A549 (cell line): Measurements from ENCODE around the gene SGCD. TPM values are rescaled to one million over a fixed set of nuclear protein-coding genes. Genes with fewer than 3 reads are reported as not detected.

ENCODE experiments used
- ATAC-seq, 2 experiments: fragments of 200-7000 bp in 1 of 2; fragments of >200 bp in 1 of 2; cut with Nextera tagmentation in 1 of 2; cut with Tn5 transposase in 1 of 2; 3 replicates each; pipeline versions ENCODE4 v1.8.0 to v1.9.1; 2018 to 2020; ENCODE audit warnings: mild to moderate bottlenecking in 1 of 2, moderate library complexity in 1 of 2
- CTCF ChIA-PET: fragments of 300-600 bp; sonication (Branson Sonifier 250); formaldehyde crosslinking; extraction: SDS; loops from one replicate; lab custom pipeline; 2021; ENCODE audit warnings: antibody characterized with exemption, inconsistent platforms; lab: Yijun Ruan, JAX
- POLR2A ChIA-PET: fragments of 350-600 bp; formaldehyde crosslinking; extraction: SDS; loops from one replicate; lab custom pipeline; 2021; ENCODE audit warnings: antibody characterized with exemption, inconsistent platforms; lab: Yijun Ruan, JAX
- DNase-seq, 2 experiments: peaks; one replicate each; pipeline versions ENCODE4 v3.0.0 to v3.0.0-alpha.2; 2011 to 2016; ENCODE audit warnings: low read depth in 1 of 2, low spot score in 1 of 2
- FAIRE-seq: peaks from 2 replicates; lab custom pipeline; 2011; peaks lifted over from hg19 to GRCh38; lab: Jason Lieb, UNC
- H3K27ac ChIP-seq, 2 experiments: fragments of >200 bp; sonication (Bioruptor Twin); formaldehyde crosslinking; 3 replicates each; pipeline ENCODE4 v1.5.1; 2016 to 2017
- H3K4me1 ChIP-seq: fragments of >200 bp; sonication (Bioruptor Twin); formaldehyde crosslinking; 3 replicates; pipeline ENCODE4 v1.6.1; 2016
- H3K4me2 ChIP-seq: fragments of >200 bp; sonication (Bioruptor Twin); formaldehyde crosslinking; 3 replicates; pipeline ENCODE4 v1.6.1; 2016
- H3K4me3 ChIP-seq: fragments of >200 bp; sonication (Bioruptor Twin); formaldehyde crosslinking; 3 replicates; pipeline ENCODE4 v1.5.1; 2016
- H3K9me3 ChIP-seq: fragments of >200 bp; sonication (Bioruptor Twin); formaldehyde crosslinking; 3 replicates; pipeline ENCODE4 v1.6.1; 2016
- ATOH8 ChIP-seq: fragments of 250-450 bp; sonication (Bioruptor Pico); IDR thresholded peaks from 2 replicates; pipeline ENCODE4 v1.5.0; 2020; ENCODE audit warnings: low read depth, mild to moderate bottlenecking, moderate library complexity
- CEBPB ChIP-seq, 2 experiments: fragments of >200 bp in 1 of 2; sonication (Bioruptor Twin) in 1 of 2; formaldehyde crosslinking in 1 of 2; IDR thresholded peaks; 2 replicates each; pipeline ENCODE4 v1.6.1; 2012 to 2016
- EHMT2 ChIP-seq: fragments of 200-600 bp; sonication (generic); IDR thresholded peaks from 2 replicates; pipeline ENCODE4 v1.6.1; 2016; ENCODE audit warnings: antibody characterized with exemption, low read depth, mild to moderate bottlenecking, moderate library complexity
- ELK1 ChIP-seq: fragments of 150-350 bp; IDR thresholded peaks from 2 replicates; pipeline ENCODE4 v1.6.1; 2014; ENCODE audit warnings: low read depth, mild to moderate bottlenecking, low read length
- ESRRA ChIP-seq: fragments of 150-350 bp; IDR thresholded peaks from 2 replicates; pipeline ENCODE4 v1.6.1; 2014; ENCODE audit warnings: mild to moderate bottlenecking, low read length, borderline replicate concordance
- FOSB ChIP-seq: fragments of 250-450 bp; sonication (Bioruptor Pico); IDR thresholded peaks from 2 replicates; pipeline ENCODE4 v1.5.0; 2020; ENCODE audit warnings: mild to moderate bottlenecking, moderate library complexity
- FOXS1 ChIP-seq: fragments of 250-450 bp; sonication (Bioruptor Pico); IDR thresholded peaks from 2 replicates; pipeline ENCODE4 v1.5.0; 2020; ENCODE audit warnings: mild to moderate bottlenecking, moderate library complexity
- HOXB13 ChIP-seq: fragments of 250-450 bp; sonication (Bioruptor Pico); IDR thresholded peaks from 2 replicates; pipeline ENCODE4 v1.5.0; 2020; ENCODE audit warnings: low read depth, mild to moderate bottlenecking, moderate library complexity
- HOXB5 ChIP-seq: fragments of 250-450 bp; sonication (Bioruptor Pico); IDR thresholded peaks from 2 replicates; pipeline ENCODE4 v1.5.0; 2020; ENCODE audit warnings: mild to moderate bottlenecking, moderate library complexity
- JUN ChIP-seq, 2 experiments: fragments of >200 bp; sonication (Bioruptor Twin); formaldehyde crosslinking; IDR thresholded peaks; 2 replicates in 1 of 2; 3 replicates in 1 of 2; pipeline ENCODE4 v1.6.1; 2016 to 2017
- JUNB ChIP-seq: fragments of >200 bp; sonication (Bioruptor Twin); formaldehyde crosslinking; IDR thresholded peaks from 2 replicates; pipeline ENCODE4 v1.6.1; 2016
- KDM1A ChIP-seq: fragments of 200-600 bp; sonication (generic); IDR thresholded peaks from 2 replicates; pipeline ENCODE4 v1.6.1; 2016; ENCODE audit warnings: low read depth, mild to moderate bottlenecking
- KDM5A ChIP-seq: fragments of 200-600 bp; sonication (generic); IDR thresholded peaks from 2 replicates; pipeline ENCODE4 v1.6.1; 2016; ENCODE audit warnings: antibody characterized with exemption, mild to moderate bottlenecking
- MAX ChIP-seq: IDR thresholded peaks from 2 replicates; pipeline ENCODE4 v1.6.1; 2012
- MYC ChIP-seq: IDR thresholded peaks from 2 replicates; pipeline ENCODE4 v1.6.1; 2012; ENCODE audit warnings: mild to moderate bottlenecking, inconsistent platforms, low read length, improper control_type of control experiment, borderline replicate concordance
- NFE2L2 ChIP-seq: fragments of 150-350 bp; conservative IDR thresholded peaks from 2 replicates; pipeline ENCODE4 v1.6.1; 2014; ENCODE audit warnings: low read length
- NPAS2 ChIP-seq: fragments of 250-450 bp; sonication (Bioruptor Pico); IDR thresholded peaks from 2 replicates; pipeline ENCODE4 v1.8.0; 2022; ENCODE audit warnings: mild to moderate bottlenecking, moderate library complexity, borderline replicate concordance
- NR3C1 ChIP-seq: fragments of >200 bp; sonication (Bioruptor Twin); formaldehyde crosslinking; IDR thresholded peaks from 3 replicates; pipeline ENCODE4 v1.6.1; 2017
- RARB ChIP-seq: fragments of 250-450 bp; sonication (Bioruptor Pico); IDR thresholded peaks from 2 replicates; pipeline ENCODE4 v1.8.0; 2021; ENCODE audit warnings: mild to moderate bottlenecking, moderate library complexity
- RCOR1 ChIP-seq: fragments of 150-350 bp; IDR thresholded peaks from 2 replicates; pipeline ENCODE4 v1.6.1; 2014; ENCODE audit warnings: antibody characterized with exemption, low read length, low read depth
- RFX5 ChIP-seq: fragments of 450-650 bp; IDR thresholded peaks from 2 replicates; pipeline ENCODE4 v1.7.1; 2014; ENCODE audit warnings: antibody characterized with exemption, mild to moderate bottlenecking, moderate library complexity
- ZFP36 ChIP-seq: fragments of 450-650 bp; IDR thresholded peaks from 2 replicates; pipeline ENCODE4 v1.6.1; 2014; ENCODE audit warnings: borderline replicate concordance; ENCODE audit not compliant: partially characterized antibody
- ZSCAN20 ChIP-seq: fragments of 250-450 bp; sonication (Bioruptor Pico); IDR thresholded peaks from 2 replicates; pipeline ENCODE4 v1.8.0; 2022; ENCODE audit warnings: mild to moderate bottlenecking, moderate library complexity
- WGBS: methylation state at CpG from one replicate; pipeline ENCODE4 v1.1.6; 2017; ENCODE audit errors: missing lambda C conversion rate; 5-methylcytosine and 5-hydroxymethylcytosine counted together
- polyA plus RNA-seq, 4 experiments: library from polyadenylated mRNA; depleted of rRNA in 3 of 4; stranded (reverse); fragments of >200 nt; fragmentation: RNase III in 1 of 4; extraction: RNeasy Plus Mini Kit Qiagen cat#74134 plus additional on column Dnase treatment in 1 of 4; gene quantifications; 2 replicates in 3 of 4; 3 replicates in 1 of 4; pipeline ENCODE4 v1.2.3, GENCODE V29; 2011 to 2017
- TF ChIP-seq, protein P1 (sequence below): fragments of 250-450 bp; sonication (Bioruptor Pico); IDR thresholded peaks from 2 replicates; pipeline ENCODE4 v1.5.0; 2021; ENCODE audit warnings: mild to moderate bottlenecking, moderate library complexity, borderline replicate concordance

Gene SGCD
- polyA plus RNA-seq, 2 of the 4 experiments (the other 2 are of a cell fraction), result 7.6 to 10.6 TPM

GRCh38 chr5:156498226-156498980 lies 171.4 kb downstream of the SGCD start:
- WGBS, result 64% methylated on average over 7 of the region's 7 CpGs
- no peak for ATAC-seq
- TF ChIP-seq ESRRA, result no peak
- TF ChIP-seq RARB (CRISPR knock-in tag), result no peak
- TF ChIP-seq KDM1A, result no peak
- ChIA-PET CTCF (interaction anchor here (0.6 to 0.7 kb wide), 3 partner anchors 80 to 131 kb away, joined by 3 read pairs; no protein-coding TSS in a partner anchor), POLR2A (no interaction called here)
- no peak overlapping the region for H3K27ac ChIP-seq
- no peak overlapping the region for H3K4me2 ChIP-seq
- H3K9me3 ChIP-seq, result no peaks in the 10 kb centered on the region
- no peak overlapping the region for H3K4me3 ChIP-seq
- 0 out of 3 replicates have a peak, but pooled peaks cover 13% of the 10 kb centered on the region for H3K4me1 ChIP-seq
- DNase-seq, result no peak
- no peak for FAIRE-seq

DNA sequence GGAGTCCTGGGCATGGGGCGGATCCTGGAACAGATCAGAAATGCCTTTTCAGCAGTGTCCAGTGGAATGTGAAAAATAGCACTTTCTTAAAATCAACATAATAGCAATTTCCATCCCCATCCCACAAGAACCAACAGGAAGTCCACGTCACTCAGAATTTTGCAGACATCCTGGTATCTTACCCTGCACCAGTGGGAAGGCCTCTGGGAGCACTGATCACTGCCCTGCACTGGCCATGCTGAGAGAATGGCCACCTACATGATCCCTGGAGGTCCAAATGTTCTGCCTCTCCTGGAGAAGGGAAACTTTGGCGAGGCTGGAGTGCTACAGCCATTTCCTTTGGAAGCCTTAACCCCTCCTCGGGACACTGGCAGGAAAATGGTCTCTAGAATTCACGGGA lies 173.8 kb downstream of the SGCD start:
- no peak overlapping the region for H3K4me2 ChIP-seq
- FAIRE-seq, result no peak
- POLR2A ChIA-PET, result no interaction called here

DNA sequence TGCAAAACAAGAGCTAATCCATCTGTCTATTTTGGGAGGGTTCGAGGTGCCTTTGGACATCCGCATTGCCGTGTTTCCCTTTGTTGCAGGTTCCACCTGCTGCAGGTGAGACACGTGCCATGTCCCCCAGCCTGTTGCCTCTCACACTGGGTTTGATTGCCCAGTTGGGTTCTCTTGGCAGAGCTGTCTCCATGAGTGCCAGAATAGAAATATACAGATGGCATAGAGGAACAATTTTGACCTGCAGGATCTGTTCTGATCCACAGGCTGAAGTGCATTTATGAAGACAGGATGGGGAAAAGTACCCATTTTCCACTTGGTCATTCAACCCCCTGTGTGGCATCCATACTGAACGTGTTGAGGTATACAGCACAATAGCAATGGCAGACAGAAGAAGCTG lies 178.1 kb downstream of the SGCD start:
- FAIRE-seq, result no peak
- TF ChIP-seq NPAS2 (CRISPR knock-in tag) (no peak), ZSCAN20 (CRISPR knock-in tag) (no peak), ZFP36 (no peak), ELK1 (no peak)
- Histone ChIP-seq H3K4me1 (0 out of 3 replicates have a peak, but pooled peaks cover 3% of the 10 kb centered on the region), H3K27ac (no peak overlapping the region), H3K4me3 (no peak overlapping the region), H3K4me2 (no peak overlapping the region), H3K9me3 (no peaks in the 10 kb centered on the region)
- no peak for DNase-seq
- ChIA-PET POLR2A (no interaction called here), CTCF (interaction anchor here (1.2 kb wide), 1 partner anchor 9 kb away, joined by 3 read pairs; no protein-coding TSS in a partner anchor)
- no peak for ATAC-seq
- 83% methylated on average over 5 of the region's 5 CpGs for WGBS

More for the DNA sequence above, 173.8 kb downstream of the SGCD start:
- DNase-seq, result no peak
- Histone ChIP-seq H3K4me3 (no peak overlapping the region), H3K9me3 (no peaks in the 10 kb centered on the region), H3K4me1 (0 out of 3 replicates have a peak, but pooled peaks cover 13% of the 10 kb centered on the region), H3K27ac (no peak overlapping the region)
- CTCF ChIA-PET, result no interaction called here
- WGBS, result 78% methylated on average over 5 of the region's 5 CpGs
- no peak for TF ChIP-seq NFE2L2
- TF ChIP-seq MAX, result no peak
- no peak for TF ChIP-seq HOXB5 (CRISPR knock-in tag)
- TF ChIP-seq JUNB, result no peak
- TF ChIP-seq HOXB13 (CRISPR knock-in tag), result no peak
- no peak for ATAC-seq

DNA sequence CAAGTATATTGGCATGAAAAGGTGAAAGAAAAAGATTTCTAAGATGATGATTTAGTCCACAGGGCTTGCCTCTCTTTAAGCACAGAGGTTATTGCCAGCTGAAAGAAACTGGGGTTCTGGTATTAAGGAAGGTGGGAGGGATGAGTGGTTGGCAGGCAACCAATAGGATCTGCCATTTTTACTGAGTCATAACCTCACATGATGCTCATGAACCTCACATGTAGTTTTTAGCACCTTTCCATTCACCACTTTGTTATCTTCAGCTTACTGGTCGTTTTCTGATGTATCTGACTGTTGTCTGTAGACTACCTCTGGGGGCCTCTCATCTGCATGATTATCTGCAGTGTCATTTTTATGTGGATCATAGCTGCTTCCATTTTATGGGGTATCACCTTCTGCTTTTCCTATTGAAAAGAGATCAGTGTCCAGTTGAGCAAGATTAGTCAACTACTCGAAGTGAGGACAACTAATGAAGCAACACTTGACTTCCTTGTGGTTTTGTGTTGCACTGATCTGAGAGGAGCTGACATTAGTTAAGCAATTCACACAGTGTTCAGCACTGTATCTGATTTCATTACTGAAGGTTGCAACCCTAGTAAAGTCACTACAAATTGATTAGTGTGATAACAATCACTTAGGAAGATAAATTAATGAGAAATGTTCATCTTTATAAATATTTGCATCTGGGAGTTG lies 186.3 kb downstream of the SGCD start:
- no peak for DNase-seq
- FAIRE-seq, result no peak
- WGBS, result 8% methylated on average over 2 of the region's 2 CpGs
- CTCF ChIA-PET, result no interaction called here
- no peak overlapping the region for H3K27ac ChIP-seq
- H3K4me3 ChIP-seq, result no peak overlapping the region
- H3K9me3 ChIP-seq, result peaks cover 6% of the 10 kb centered on the region; the same call in 1 of the 3 replicates
- POLR2A ChIA-PET, result no interaction called here
- H3K4me1 ChIP-seq, result no peaks in the 10 kb centered on the region
- ATAC-seq, result no peak
- no peak overlapping the region for H3K4me2 ChIP-seq
- TF ChIP-seq CEBPB (IDR thresholded peaks at IDR 0.05) (no peak), JUN (IDR thresholded peaks at IDR 0.05) (no peak), RCOR1 (no peak), ATOH8 (CRISPR knock-in tag) (no peak), ZFP36 (no peak), NFE2L2 (no peak), MYC (no peak), FOSB (CRISPR knock-in tag) (no peak), FOXS1 (CRISPR knock-in tag) (no peak), NPAS2 (CRISPR knock-in tag) (no peak), EHMT2 (no peak), KDM5A (no peak), NR3C1 (no peak), RFX5 (no peak)
- TF ChIP-seq, protein P1, sequence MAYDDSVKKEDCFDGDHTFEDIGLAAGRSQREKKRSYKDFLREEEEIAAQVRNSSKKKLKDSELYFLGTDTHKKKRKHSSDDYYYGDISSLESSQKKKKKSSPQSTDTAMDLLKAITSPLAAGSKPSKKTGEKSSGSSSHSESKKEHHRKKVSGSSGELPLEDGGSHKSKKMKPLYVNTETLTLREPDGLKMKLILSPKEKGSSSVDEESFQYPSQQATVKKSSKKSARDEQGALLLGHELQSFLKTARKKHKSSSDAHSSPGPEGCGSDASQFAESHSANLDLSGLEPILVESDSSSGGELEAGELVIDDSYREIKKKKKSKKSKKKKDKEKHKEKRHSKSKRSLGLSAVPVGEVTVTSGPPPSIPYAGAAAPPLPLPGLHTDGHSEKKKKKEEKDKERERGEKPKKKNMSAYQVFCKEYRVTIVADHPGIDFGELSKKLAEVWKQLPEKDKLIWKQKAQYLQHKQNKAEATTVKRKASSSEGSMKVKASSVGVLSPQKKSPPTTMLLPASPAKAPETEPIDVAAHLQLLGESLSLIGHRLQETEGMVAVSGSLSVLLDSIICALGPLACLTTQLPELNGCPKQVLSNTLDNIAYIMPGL (CRISPR knock-in tag), result no peak
